Measurements from ENCODE around the gene ZXDC.

DNA sequence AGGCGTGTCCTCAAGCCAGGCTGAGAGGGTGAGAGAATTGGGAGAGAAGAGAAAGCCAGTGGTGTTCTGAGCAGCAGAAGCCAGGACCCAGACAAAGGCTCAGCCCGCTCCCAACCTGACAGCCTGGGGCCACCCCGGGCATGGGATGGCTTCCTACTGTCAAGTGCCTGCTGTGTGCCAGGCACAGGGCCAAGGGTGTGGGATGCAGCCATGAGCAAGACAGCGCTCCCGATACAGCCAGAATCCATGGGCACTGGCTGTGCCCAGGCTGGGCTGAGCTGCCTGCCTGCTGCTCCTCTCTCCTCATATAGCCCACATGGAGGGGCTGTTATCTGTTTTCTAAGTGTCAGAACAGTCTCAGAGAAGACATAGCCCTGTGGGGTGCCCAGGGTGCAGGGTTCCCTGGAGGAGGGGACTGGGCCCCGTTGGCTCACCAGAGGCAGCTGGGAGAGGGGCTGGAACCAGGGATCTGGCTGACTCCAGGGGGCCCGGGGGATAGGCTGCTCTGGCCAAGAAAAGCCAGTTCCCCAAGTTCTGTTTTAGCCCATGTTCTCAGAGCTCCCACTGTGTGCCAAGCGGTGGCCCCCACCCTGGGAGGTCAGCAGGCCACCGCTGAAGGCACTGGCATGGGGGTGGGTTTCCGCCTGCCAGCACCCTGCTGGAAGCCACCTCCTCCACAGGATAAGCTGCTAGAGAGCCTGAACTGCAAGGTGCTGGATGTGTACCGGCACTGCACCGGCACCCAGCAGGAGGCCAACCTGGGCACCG is 42.0 kb downstream of the ZXDC start:
- TF ChIP-seq TAF1 (IDR thresholded peaks at IDR 0.05; ENCODE audit: borderline replicate concordance, low read depth, low read length): no peak
- no peak for TF ChIP-seq POLR2AphosphoS5 (IDR thresholded peaks at IDR 0.05; ENCODE audit: low read depth, low read length)
- TF ChIP-seq POLR2A (IDR thresholded peaks at IDR 0.05; ENCODE audit: low read depth, low read length): no peak

Data from GM12892 (cell line).